Body of pancreas (tissue), 4 donors: ENCODE data around the gene LTBP1. TPM values are rescaled to one million over a fixed set of nuclear protein-coding genes. Genes with fewer than 3 reads are reported as not detected.

ENCODE experiments used
- ATAC-seq: fragments of 150-250 bp; one replicate; pipeline ENCODE4 v1.9.1; 2016
- DNase-seq, 4 donors: peaks; one replicate each; pipeline ENCODE4 v3.0.0-alpha.2; 2019
- H3K27ac ChIP-seq, 4 donors: fragments of 200-600 bp; sonication (generic); 1 replicate in 3 of 4; 2 replicates in 1 of 4; pipeline versions ENCODE4 v1.5.1 to v1.6.1; 2016 to 2019; ENCODE audit warnings: mild to moderate bottlenecking in 1 of 4, mixed read lengths in 1 of 4, moderate library complexity in 1 of 4
- H3K27me3 ChIP-seq, 2 donors: fragments of 200-600 bp; sonication (generic); one replicate each; pipeline ENCODE4 v1.6.0; 2016; ENCODE audit warnings: mild to moderate bottlenecking in 1 of 2
- H3K36me3 ChIP-seq, 2 donors: fragments of 200-600 bp; sonication (generic); replicated peaks in 1 of 2; 2 replicates each; pipeline ENCODE4 v1.5.1; 2016; ENCODE audit warnings: low read depth in 2 of 2; ENCODE audit not compliant: insufficient read depth in 1 of 2
- H3K4me1 ChIP-seq: fragments of 200-600 bp; sonication (generic); one replicate; pipeline ENCODE4 v1.6.0; 2016
- H3K4me3 ChIP-seq, 2 donors: fragments of 200-600 bp; sonication (generic); 1 replicate in 1 of 2; 2 replicates in 1 of 2; pipeline ENCODE4 v1.5.1; 2016 to 2019
- H3K9me3 ChIP-seq, 3 donors: fragments of 200-600 bp; sonication (generic); 1 replicate in 2 of 3; 2 replicates in 1 of 3; pipeline ENCODE4 v1.5.1; 2016
- CTCF ChIP-seq, 7 experiments: fragments of 450-650 bp in 4 of 7; fragments of 200-600 bp in 3 of 7; sonication (generic) in 3 of 7; IDR thresholded peaks; one replicate each; pipeline ENCODE4 v1.5.1; 2016 to 2019; ENCODE audit warnings: antibody characterized with exemption in 7 of 7
- POLR2A ChIP-seq, 3 donors: fragments of 450-650 bp; IDR thresholded peaks; one replicate each; pipeline ENCODE4 v1.6.1; 2016; ENCODE audit warnings: antibody characterized with exemption in 3 of 3, mild to moderate bottlenecking in 2 of 3
- WGBS, 2 donors: methylation state at CpG; one replicate each; pipeline ENCODE4 v1.1.5; 2017; 5-methylcytosine and 5-hydroxymethylcytosine counted together
- intact Hi-C: fragments of 100-400 bp; cut with DNase I; formaldehyde crosslinking; loops from one replicate; pipeline ENCODE4 v1.15.1; 2023
- total RNA-seq, 2 donors: library from RNA; depleted of rRNA; stranded (reverse); fragments of >200 nt; gene quantifications; one replicate each; pipeline ENCODE4 v1.1.0, GENCODE V29; 2016

The LTBP1 gene
- total RNA-seq, 2 donors from 2014 or later = 8.8 to 10.2 TPM

DNA sequence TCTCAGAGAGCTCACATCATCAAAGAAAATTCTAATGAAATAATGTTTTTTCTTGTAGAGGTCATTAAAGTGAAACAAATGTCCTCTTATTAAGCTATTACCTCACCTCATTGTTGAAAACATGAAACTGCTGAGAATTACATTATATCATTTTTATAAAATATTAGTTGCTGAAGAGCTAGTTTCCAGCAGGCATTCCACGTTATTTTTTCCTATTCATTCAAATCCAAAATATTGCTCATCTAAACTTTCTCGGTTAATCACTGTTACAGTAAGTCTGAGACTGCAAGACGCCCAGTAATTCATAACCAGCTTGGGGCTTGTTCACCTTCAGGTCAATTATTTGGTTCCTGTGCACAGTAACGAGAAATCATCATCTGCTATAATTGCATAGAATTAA, 391.2 kb downstream of the LTBP1 start:
- no peaks in the 10 kb centered on the region for H3K27me3 ChIP-seq
- 87 to 93% methylated on average over 4 of the region's 4 CpGs for WGBS, 2 donors
- no peaks in the 10 kb centered on the region for H3K4me1 ChIP-seq
- TF ChIP-seq CTCF (IDR thresholded peaks at IDR 0.05) = no peak
- no peak for TF ChIP-seq POLR2A (IDR thresholded peaks at IDR 0.05)
- ATAC-seq (no peak), DNase-seq (no peak)
- H3K36me3 ChIP-seq = no peaks in the 10 kb centered on the region
- no peak overlapping the region for H3K27ac ChIP-seq
- no peaks in the 10 kb centered on the region for H3K9me3 ChIP-seq
- H3K4me3 ChIP-seq = no peak overlapping the region
- intact Hi-C loops = no loop called here

DNA sequence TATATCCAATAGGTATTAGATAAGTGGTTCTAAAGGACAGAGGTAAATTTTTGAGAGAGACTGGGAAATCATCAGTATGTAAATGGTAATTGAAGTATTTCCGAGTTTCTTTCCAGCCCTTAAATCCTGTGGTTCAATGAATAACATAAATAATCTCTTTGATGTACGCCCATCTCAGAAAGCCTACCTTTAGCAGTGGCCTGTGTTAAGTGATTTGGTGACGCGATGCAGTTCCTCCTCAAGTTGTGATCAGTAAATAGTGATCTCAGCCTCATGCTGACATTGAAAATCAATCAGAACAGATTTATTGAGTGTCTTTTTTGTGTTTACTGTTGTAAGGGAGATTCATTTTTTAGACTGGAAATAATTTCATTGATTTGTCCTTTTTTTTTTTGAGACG, 392.5 kb downstream of the LTBP1 start:
- WGBS, 2 donors = 74 to 95% methylated on average over 5 of the region's 5 CpGs
- no peaks in the 10 kb centered on the region for H3K9me3 ChIP-seq
- no peaks in the 10 kb centered on the region for H3K27me3 ChIP-seq
- no peak overlapping the region for H3K4me3 ChIP-seq
- intact Hi-C loops = no loop called here
- TF ChIP-seq POLR2A (IDR thresholded peaks at IDR 0.05) (no peak), CTCF (IDR thresholded peaks at IDR 0.05) (no peak)
- no peak for ATAC-seq
- H3K27ac ChIP-seq = no peak overlapping the region
- no peak for DNase-seq
- H3K36me3 ChIP-seq = no peaks in the 10 kb centered on the region
- H3K4me1 ChIP-seq = no peaks in the 10 kb centered on the region

GRCh38 chr2:33340280-33340679, 393.5 kb downstream of the LTBP1 start:
- Histone ChIP-seq H3K4me1 (no peaks in the 10 kb centered on the region), H3K9me3 (no peaks in the 10 kb centered on the region), H3K4me3 (no peak overlapping the region), H3K27ac (no peak overlapping the region), H3K27me3 (no peaks in the 10 kb centered on the region), H3K36me3 (no peaks in the 10 kb centered on the region)
- TF ChIP-seq CTCF (IDR thresholded peaks at IDR 0.05) (no peak), POLR2A (IDR thresholded peaks at IDR 0.05) (no peak)
- WGBS, 2 donors = 53 to 68% methylated on average over 5 to 6 of the region's 6 CpGs
- intact Hi-C loops = no loop called here
- DNase-seq (peak; percentile 46 to 60 (median 56)), ATAC-seq (peak; percentile 71)

- DNase-seq = no peak
- WGBS, 2 donors = 48 to 51% methylated on average over 5 of the region's 5 CpGs
- Histone ChIP-seq H3K36me3 (no peaks in the 10 kb centered on the region), H3K27ac (no peak overlapping the region), H3K27me3 (no peaks in the 10 kb centered on the region), H3K4me1 (no peaks in the 10 kb centered on the region), H3K4me3 (no peak overlapping the region), H3K9me3 (no peaks in the 10 kb centered on the region)
- ATAC-seq = no peak
- intact Hi-C loops = no loop called here
- TF ChIP-seq POLR2A (IDR thresholded peaks at IDR 0.05) (no peak), CTCF (IDR thresholded peaks at IDR 0.05) (no peak)
These were observed 395.4 kb downstream of the LTBP1 start for GRCh38 chr2:33342171-33342570.

DNA sequence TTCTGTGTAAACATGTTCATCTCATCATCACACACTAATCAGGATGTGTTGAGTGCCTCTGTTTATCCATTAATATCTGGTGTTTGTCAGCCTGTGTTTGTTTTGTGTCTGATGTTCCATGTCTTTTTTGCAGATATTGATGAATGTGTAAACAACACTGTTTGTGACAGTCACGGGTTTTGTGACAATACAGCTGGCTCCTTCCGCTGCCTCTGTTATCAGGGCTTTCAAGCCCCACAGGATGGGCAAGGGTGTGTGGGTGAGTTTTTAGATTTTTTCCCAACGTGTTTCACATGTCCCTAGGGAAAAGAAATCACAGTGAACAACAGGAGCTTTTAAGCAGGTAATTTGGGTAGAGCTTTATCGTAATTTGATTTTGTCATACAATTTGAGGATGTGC, 396.0 kb downstream of the LTBP1 start:
- intact Hi-C loops = no loop called here
- Histone ChIP-seq H3K27ac (no peak overlapping the region), H3K9me3 (no peaks in the 10 kb centered on the region), H3K4me1 (no peaks in the 10 kb centered on the region), H3K4me3 (no peak overlapping the region), H3K36me3 (no peaks in the 10 kb centered on the region), H3K27me3 (no peaks in the 10 kb centered on the region)
- TF ChIP-seq POLR2A (IDR thresholded peaks at IDR 0.05) (no peak), CTCF (IDR thresholded peaks at IDR 0.05) (no peak)
- 39 to 56% methylated on average over 4 of the region's 4 CpGs for WGBS, 2 donors
- ATAC-seq = no peak
- no peak for DNase-seq
